AG10803 (cell line): ENCODE data around the gene PACS2.

Experiments
- DNase-seq: peaks from one replicate; pipeline ENCODE4 v3.0.0; 2010; ENCODE audit warnings: low read depth
- H3K4me3 ChIP-seq: 2 replicates; pipeline ENCODE4 v1.5.1; 2011; ENCODE audit warnings: mild to moderate bottlenecking, low read length, control low read depth
- CTCF ChIP-seq: conservative IDR thresholded peaks from 2 replicates; pipeline ENCODE4 v1.5.1; 2011; ENCODE audit warnings: mild to moderate bottlenecking, low read length, control low read depth, inconsistent platforms

PACS2 gene

GRCh38 chr14:105432657-105433056 lies 118.1 kb downstream of the PACS2 start:
- H3K4me3 ChIP-seq: no peak overlapping the region
- TF ChIP-seq CTCF: no peak
- no peak for DNase-seq

- DNase-seq: no peak
- no peak for TF ChIP-seq CTCF
- no peak overlapping the region for H3K4me3 ChIP-seq
Observed at GRCh38 chr14:105433161-105433605, 118.6 kb downstream of the PACS2 start.

GRCh38 chr14:105436402-105436801 lies 121.9 kb downstream of the PACS2 start:
- no peak for TF ChIP-seq CTCF
- no peak overlapping the region for H3K4me3 ChIP-seq

GRCh38 chr14:105436891-105437722 lies 122.6 kb downstream of the PACS2 start:
- H3K4me3 ChIP-seq: no peak overlapping the region
- TF ChIP-seq CTCF: no peak
- DNase-seq: no peak

More at GRCh38 chr14:105436402-105436801, 121.9 kb downstream of the PACS2 start:
- DNase-seq: no peak

GRCh38 chr14:105437723-105438500 lies 123.4 kb downstream of the PACS2 start:
- TF ChIP-seq CTCF: no peak
- no peak overlapping the region for H3K4me3 ChIP-seq
- DNase-seq: no peak

GRCh38 chr14:105439179-105439578 lies 124.6 kb downstream of the PACS2 start:
- DNase-seq: no peak
- no peak overlapping the region for H3K4me3 ChIP-seq
- no peak for TF ChIP-seq CTCF
